Measurements from ENCODE around the gene GOPC.
A peak's percentile ranks its signal among the peaks of the same experiment; 100 is the strongest.

The GOPC gene

DNA sequence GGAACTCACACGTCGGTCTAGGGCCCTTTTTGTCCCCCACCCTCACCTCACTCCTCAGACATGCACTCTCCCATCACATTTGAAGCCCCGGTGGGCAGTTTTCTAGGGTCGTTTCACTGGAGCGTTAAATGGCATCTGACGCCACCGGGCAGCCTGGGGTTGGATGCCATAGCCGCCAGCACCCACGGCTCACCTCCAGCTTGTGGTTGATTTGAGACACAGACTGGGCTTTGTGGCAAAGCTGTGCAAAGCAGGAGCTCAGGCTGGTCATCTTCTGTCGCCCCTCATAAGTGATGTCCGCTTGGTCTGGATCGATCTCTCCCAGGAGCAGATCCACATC, 530 bp downstream of the GOPC start:
- Mint-ChIP-seq H3K27me3 (ENCODE audit: low read depth, poor library complexity) (no peaks in the 10 kb centered on the region), H3K27ac (peak overlapping the region; percentile 99), H3K9me3 (peaks cover 29% of the 10 kb centered on the region), H3K4me3 (peak overlapping the region; percentile 97), H3K36me3 (ENCODE audit: low read depth) (no peaks in the 10 kb centered on the region), H3K4me1 (peaks cover 26% of the 10 kb centered on the region)
- DNase-seq = no peak
- TF ChIP-seq, protein P1, sequence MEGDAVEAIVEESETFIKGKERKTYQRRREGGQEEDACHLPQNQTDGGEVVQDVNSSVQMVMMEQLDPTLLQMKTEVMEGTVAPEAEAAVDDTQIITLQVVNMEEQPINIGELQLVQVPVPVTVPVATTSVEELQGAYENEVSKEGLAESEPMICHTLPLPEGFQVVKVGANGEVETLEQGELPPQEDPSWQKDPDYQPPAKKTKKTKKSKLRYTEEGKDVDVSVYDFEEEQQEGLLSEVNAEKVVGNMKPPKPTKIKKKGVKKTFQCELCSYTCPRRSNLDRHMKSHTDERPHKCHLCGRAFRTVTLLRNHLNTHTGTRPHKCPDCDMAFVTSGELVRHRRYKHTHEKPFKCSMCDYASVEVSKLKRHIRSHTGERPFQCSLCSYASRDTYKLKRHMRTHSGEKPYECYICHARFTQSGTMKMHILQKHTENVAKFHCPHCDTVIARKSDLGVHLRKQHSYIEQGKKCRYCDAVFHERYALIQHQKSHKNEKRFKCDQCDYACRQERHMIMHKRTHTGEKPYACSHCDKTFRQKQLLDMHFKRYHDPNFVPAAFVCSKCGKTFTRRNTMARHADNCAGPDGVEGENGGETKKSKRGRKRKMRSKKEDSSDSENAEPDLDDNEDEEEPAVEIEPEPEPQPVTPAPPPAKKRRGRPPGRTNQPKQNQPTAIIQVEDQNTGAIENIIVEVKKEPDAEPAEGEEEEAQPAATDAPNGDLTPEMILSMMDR (IDR thresholded peaks at IDR 0.05) = no peak

DNA sequence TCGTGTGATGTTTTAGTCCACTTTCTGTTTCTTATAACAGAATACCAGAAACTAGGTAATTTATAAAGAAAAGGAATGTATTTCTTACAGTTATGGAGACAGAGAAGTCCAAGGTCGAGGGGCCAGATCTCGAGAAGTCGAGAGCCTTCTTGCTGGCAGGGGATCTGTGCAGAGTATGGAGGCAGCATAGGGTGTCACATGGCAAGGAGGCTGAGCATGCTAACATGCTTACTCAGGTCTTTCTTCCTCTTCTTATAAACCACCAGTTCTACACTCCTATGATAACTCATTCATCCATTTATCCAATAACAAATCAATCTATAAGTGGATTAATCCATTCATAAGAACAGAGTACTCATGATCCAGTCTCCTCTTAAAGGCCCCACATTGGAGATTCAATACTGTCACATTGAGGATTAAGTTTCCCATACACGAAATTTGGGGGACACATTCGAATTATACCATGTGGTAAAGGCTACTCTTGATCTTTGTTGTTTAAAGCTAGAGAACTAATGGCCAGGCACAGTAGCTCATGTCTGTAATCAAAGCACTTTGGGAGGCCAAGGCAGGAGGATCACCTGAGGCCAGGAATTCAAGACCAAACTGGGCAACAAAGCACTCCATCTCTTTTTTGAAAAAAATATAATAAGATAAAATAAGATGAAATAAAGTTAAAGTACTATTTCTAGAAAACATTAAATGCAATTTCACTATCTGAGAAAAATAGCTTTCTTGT, 2.1 kb downstream of the GOPC start:
- peaks cover 29% of the 10 kb centered on the region for H3K9me3 Mint-ChIP-seq
- peaks cover 26% of the 10 kb centered on the region for H3K4me1 Mint-ChIP-seq
- peak overlapping the region; percentile 97 for H3K4me3 Mint-ChIP-seq
- TF ChIP-seq, protein P1 (IDR thresholded peaks at IDR 0.05) = no peak
- no peak overlapping the region for H3K27ac Mint-ChIP-seq
- DNase-seq = no peak
- H3K36me3 Mint-ChIP-seq (ENCODE audit: low read depth) = no peaks in the 10 kb centered on the region
- no peaks in the 10 kb centered on the region for H3K27me3 Mint-ChIP-seq (ENCODE audit: low read depth, poor library complexity)

DNA sequence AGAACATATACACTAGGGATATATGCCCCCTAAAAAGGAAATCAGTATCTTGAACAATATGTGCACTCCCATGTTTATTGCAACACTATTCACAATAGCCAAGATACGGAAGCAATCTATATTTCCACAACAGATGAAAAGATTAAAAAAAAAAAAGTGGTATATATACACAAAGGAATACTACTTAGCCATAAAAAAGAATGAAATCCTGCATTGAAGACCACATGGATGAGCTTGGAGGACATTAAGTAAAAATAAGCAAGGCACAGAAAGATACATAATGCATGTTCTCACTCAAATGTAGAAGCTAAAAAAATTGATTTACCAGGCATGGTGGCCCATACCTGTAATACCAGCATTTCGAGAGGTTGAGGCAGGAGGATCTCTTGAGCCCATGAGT, 4.6 kb downstream of the GOPC start:
- DNase-seq = no peak
- H3K27me3 Mint-ChIP-seq (ENCODE audit: low read depth, poor library complexity) = no peaks in the 10 kb centered on the region
- H3K4me1 Mint-ChIP-seq = peaks cover 24% of the 10 kb centered on the region
- no peaks in the 10 kb centered on the region for H3K36me3 Mint-ChIP-seq (ENCODE audit: low read depth)
- H3K27ac Mint-ChIP-seq = no peak overlapping the region
- TF ChIP-seq, protein P1 (IDR thresholded peaks at IDR 0.05) = no peak
- no peak overlapping the region for H3K4me3 Mint-ChIP-seq
- H3K9me3 Mint-ChIP-seq = peaks cover 29% of the 10 kb centered on the region

DNA sequence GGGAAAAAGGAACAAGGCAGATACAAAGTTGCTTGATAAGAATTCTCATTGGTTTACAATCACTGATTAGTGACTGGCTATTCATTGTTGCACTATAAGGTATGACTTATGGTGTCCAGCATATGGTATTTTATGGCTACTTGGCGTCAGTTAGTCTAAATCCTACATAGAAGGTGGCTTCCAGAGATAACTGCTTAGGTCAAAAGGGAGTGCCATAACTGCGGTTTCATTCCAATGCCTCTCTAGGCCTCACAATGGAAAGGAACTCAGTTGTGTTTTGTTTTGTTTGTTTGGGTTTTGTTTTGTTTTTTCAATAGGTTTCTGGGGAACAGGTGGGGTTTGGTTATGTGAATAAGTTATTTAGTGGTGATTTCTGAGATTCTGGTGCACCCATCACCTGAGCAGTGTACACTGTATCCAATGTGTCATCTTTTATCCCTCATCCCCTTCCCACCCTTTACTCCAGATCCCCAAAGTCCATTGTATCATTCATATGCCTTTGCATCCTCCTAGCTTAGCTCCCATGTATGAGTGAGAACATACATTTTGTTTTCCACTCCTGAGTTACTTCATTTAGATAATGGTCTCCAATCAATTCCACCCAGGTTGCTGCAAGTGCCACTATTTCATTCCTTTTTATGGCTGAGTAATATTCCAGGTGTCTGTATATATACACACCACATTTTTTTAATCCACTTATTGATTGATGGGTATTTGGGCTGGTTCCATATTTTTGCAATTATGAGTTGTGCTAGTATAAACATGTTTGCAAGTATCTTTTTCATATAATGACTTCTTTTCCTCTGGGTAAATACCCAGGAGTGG, 7.0 kb downstream of the GOPC start:
- Mint-ChIP-seq H3K27me3 (ENCODE audit: low read depth, poor library complexity) (no peaks in the 10 kb centered on the region), H3K36me3 (ENCODE audit: low read depth) (no peaks in the 10 kb centered on the region), H3K4me3 (no peak overlapping the region), H3K27ac (no peak overlapping the region), H3K9me3 (peaks cover 25% of the 10 kb centered on the region), H3K4me1 (peaks cover 5% of the 10 kb centered on the region)
- no peak for DNase-seq
- TF ChIP-seq, protein P1 (IDR thresholded peaks at IDR 0.05) = no peak

DNA sequence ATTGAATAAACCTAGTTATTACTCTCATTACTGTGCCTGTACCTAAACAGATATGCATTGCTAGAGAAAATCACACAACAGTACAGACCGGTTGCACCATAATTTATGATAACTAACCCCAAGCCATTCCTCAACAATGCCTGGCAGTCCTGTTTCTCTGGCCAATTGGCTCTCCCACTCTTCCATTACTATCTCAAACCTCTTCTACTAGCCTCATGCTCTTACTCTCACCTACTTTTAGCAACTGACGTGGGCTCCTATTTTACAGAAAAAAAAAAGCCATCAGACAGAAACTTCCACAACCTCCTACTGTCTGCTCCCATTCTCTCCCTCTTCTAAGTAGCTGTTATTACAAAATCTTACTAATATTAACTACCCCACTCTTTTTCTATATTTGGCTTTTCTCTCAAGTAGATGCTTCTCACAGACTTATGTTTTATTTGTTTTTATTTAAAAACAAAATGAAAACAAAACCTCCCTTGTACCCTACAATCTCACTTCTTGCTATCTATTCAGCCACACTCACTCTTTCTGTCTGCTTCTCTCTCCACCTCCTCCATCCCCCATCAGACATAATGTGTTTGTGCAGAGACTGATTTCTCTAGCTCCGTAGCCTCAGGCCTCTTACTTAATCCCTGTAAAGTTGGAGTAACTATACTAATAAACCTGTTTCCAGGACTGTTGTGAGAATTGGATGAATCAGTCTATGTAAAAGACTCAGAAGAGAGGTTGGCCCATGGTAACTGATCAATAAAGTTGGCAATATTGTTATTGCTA, 9.1 kb downstream of the GOPC start:
- H3K27me3 Mint-ChIP-seq (ENCODE audit: low read depth, poor library complexity) = no peaks in the 10 kb centered on the region
- no peak overlapping the region for H3K27ac Mint-ChIP-seq
- peaks cover 25% of the 10 kb centered on the region for H3K9me3 Mint-ChIP-seq
- no peaks in the 10 kb centered on the region for H3K36me3 Mint-ChIP-seq (ENCODE audit: low read depth)
- H3K4me3 Mint-ChIP-seq = no peak overlapping the region
- no peaks in the 10 kb centered on the region for H3K4me1 Mint-ChIP-seq
- TF ChIP-seq, protein P1 (IDR thresholded peaks at IDR 0.05) = no peak
- DNase-seq = no peak

Measured in nephron progenitor cell (in vitro differentiated cells).